ENCODE data around the gene HOXB2.
"Not testable (repeated sequence)": the region's sequence is repeated elsewhere in the genome, so short reads cannot be mapped to it uniquely, and the experiment has no call there.

Gene HOXB2

GRCh38 chr17:48541036-48541576, 3.8 kb downstream of the HOXB2 start:
- no peak for DNase-seq (ENCODE audit: low read depth in 2 of 2)

- no peak for DNase-seq (ENCODE audit: low read depth in 2 of 2)
These were observed 4.7 kb downstream of the HOXB2 start for GRCh38 chr17:48540213-48540612.

- DNase-seq (ENCODE audit: low read depth in 2 of 2), result no peak
These were observed 5.7 kb downstream of the HOXB2 start for GRCh38 chr17:48539177-48539576.

GRCh38 chr17:48537316-48537715, 7.6 kb downstream of the HOXB2 start:
- no peak for DNase-seq (ENCODE audit: low read depth in 2 of 2)

GRCh38 chr17:48535793-48536559, 8.9 kb downstream of the HOXB2 start:
- not testable (repeated sequence) for DNase-seq (ENCODE audit: low read depth in 2 of 2)

DNA sequence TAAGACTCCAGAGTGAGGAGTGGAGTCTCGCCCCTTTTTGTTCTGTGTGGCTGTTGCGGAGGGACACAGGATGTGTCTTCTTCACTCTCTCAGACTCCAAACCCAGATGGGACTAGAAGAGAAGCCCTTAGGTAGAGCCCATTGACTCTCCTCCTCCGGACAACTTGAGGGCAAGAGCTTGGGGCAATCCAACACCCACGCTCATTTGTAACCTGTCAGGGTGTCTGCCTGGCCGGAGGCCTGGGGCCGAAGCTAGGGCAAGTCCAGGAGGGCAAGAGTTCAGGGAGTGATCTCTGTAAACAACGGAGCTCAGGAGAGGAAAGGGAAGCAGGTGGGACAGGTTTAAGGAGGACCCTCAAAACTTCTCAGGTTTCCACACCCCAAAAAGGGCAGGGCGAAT, 12.6 kb downstream of the HOXB2 start:
- no peak for DNase-seq (ENCODE audit: low read depth in 2 of 2)

GRCh38 chr17:48530887-48531272, 14.0 kb downstream of the HOXB2 start, which contains the start of gene HOXB1:
Gene HOXB1 (minus strand): TSS chr17:48531011. CDS start chr17:48530904, 107 bp downstream.
- DNase-seq (ENCODE audit: low read depth in 2 of 2), result no peak

- no peak for DNase-seq (ENCODE audit: low read depth in 2 of 2)
These were observed 14.6 kb downstream of the HOXB2 start for GRCh38 chr17:48530208-48530886.

DNA sequence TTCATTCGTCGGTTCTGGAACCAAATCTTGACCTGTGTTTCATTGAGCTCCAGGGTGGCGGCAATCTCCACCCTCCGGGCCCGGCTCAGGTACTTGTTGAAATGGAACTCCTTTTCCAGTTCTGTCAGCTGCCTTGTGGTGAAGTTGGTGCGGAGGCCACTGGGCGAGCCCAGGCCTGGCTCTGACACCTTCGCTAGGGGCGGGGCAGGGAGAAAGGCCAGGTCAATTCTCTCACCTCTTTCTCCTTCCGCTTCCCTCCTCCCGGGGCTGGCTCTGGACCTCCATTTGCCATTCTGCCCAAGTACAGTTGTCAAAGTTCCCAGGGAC, 15.3 kb downstream of the HOXB2 start:
- no peak for DNase-seq (ENCODE audit: low read depth in 2 of 2)

DNA sequence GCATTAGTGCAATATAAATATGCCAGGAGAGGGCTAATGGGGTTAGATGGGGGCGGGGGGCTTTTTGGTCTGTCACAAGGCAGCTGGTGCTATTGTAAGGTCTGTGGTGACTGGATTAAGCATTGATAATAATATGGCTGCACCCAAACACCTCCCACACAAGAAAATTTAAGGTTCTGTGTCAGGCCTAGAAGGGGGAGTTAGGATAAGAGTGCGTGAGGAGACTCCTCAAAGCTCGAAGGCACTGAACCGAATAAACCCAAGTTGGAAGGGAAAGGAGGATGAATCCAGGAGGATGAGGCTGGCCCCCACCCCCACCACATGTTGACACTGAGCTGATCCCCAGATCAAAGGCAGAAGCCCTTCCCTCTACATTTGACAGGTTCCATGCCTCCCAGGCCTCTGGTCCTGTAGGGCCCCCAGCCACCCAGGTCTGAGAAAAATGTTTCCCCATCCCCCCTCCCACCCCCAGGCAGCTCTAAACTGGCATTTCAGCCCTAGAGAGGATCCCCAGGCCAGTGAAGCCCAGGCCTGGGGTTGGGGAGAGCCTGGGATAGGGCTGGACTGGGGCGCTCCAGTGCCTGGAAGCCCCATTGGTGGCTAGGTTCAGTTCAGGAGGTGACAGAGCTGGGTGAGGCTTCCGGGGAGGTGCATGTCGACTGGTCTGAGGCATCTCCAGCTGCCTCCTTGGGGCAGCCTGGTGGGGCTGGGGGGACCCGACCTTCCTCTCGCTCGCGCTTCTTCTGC, 15.8 kb downstream of the HOXB2 start:
- DNase-seq (ENCODE audit: low read depth in 2 of 2), result no peak

DNA sequence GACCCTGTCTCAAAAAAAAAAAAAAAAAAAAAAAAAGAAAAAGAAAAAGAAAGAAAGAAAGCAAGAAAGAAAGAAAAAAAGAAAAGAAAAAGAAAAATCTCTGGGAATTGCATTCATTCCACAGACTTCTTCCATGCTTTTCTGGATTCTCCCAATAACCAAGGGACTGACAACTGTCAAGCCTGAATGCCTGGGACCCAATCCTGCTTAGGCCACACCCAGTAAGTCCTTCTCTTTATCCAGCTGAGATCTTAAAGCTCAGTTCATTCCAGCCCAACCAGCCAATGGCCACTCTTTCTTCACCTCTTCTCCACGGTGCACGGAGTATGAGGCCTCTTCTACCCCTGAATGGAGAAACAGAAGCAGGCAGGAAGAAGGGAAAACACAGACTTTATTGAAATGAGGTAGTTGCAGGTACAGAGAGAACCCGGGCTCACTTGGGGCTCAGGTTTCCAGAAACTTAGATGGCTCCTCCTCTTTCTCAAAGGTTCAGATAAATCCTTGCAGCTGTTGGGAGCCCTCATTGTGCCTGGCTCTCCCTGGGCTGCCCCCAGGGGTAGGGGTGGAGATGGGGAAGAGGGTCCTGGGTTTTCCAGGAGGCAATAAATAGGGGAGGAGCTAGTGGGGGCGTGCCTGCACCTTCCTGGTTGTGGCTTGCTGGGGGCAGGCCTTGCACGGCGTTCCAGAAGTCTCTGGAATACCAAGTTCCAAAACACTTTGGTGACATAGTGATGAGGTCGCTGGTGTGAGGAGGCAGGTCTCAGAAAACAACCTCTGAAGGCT, 16.6 kb downstream of the HOXB2 start:
- DNase-seq (ENCODE audit: low read depth in 2 of 2), result no peak

DNA sequence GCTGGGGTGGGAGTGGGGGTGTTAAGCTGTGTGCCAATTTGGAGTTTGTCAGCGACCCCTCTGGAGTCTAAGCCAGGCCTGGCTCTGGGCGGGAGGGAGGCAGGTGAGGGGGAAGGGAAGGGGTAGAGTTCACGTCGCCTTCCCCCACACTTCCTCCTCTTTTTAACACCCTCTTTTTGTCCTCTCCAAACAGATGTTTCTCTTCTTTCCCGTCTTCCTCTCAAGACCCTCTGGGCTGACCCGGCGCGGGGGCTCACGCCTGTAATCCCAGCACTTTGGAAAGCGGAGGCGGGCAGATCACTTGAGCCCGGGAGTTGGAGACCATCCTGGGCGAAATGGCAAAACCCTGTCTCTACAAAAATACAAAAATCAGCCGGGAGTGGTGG, 17.4 kb downstream of the HOXB2 start:
- no peak for DNase-seq (ENCODE audit: low read depth in 2 of 2)

DNA sequence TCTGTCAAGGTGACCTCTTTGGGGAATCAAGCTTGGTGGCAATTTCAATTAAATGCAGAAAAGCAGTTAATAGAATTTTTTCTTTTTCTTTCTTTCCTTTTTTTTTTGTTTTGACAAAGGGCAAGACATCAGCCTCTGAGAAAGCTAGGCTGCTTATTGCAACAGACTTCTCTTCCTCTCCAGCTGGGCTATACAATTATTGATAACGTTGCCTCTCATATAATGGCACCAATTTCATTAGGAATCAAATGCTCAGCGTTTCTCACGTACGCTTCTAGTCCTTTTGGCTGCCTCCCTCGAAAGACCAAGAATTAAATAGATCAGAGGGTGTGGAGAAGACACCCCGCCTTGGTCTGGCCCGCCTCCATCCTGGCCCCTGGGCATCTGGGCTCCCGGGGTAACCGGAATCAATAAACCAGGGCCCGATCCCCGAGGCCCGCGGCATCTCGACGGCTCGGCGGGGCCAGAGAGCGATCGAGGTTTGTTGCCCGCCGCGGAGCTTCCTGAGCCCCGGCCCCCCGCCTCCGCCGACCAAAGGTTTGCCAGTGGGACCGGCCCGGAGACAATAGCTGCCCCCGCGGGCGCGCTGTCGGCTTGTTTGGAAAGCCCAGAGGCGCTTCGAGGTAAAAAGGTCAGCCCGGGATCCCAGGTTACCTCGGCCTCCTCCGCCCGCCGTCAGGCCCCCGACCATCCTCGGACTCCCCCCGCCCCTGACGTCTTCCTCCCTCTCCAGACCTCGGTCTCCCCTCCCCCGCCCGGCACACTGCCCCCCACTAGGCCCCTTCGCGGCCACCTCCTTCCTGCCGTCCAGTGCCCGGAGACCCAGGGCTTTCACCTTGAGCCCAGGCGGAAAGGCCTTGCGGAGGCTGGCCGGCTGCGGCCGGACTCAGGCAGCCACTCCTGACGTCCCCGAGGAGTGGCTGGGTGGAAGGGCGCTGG, 18.0 kb downstream of the HOXB2 start:
- DNase-seq (ENCODE audit: low read depth in 2 of 2), result no peak

DNA sequence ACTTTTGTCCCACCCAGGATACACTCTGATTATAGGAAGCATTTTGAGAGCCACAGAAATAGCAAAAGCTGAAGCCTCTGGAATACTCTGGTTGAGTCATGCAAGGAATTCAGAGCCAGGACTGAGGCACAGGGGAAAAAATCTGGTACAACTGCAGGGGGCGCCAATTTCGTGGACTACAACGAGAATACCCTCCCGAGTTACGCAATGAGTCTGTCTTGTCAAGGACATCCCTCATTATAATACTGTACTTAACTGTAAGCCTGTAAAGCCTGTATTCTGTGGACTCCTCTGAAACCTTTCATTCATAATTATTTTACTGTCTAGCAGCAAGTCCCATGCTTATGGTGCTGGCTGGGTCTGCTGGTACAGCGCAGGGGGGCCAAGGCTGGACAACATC, 21.9 kb downstream of the HOXB2 start:
- no peak for DNase-seq (ENCODE audit: low read depth in 2 of 2)

GRCh38 chr17:48522031-48522653, 22.8 kb downstream of the HOXB2 start:
- no peak for DNase-seq (ENCODE audit: low read depth in 2 of 2)

DNA sequence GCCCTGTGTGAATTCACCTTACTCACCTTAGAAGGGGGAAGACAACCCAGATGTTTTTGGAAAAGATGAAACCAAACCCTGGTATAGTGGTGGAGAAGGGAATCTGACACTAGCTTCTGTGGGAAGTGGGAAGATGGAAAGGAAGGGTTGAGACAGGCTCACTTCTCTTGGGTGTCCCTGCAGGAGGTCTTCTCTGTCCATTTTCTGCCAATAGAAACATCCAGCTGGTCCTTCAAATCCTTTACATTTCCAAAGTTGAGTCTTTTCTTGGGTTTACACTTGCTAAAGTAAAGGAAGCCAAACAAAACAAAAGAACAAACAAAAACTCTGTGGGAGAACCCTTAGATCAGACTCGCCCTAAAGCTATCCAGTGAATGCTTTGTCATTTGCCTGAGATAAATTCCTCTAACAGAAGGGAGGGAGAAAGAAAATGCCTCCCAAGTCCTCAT, 24.3 kb downstream of the HOXB2 start:
- no peak for DNase-seq (ENCODE audit: low read depth in 2 of 2)

- no peak for DNase-seq (ENCODE audit: low read depth in 2 of 2)
These were observed 25.5 kb downstream of the HOXB2 start for GRCh38 chr17:48519427-48519826.

DNA sequence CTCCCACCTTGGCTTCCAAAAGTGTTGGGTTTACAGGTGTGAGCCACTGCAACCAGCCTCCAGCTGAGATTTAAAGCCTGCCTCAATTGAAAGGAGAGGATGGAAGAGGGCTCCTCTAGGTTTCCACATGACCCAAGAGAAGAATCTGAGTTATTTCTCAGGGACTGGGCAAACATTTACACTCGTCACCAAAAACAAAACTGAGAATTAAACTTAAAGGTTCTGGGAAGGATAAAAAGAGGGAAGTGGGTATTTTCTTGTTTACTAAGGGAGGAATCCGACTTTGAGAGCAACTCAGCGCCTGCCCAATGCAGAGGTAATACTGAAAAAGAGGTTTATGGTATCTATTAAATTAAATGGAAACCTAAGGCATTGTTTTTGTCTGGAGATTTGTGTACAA, 27.4 kb downstream of the HOXB2 start:
- DNase-seq (ENCODE audit: low read depth in 2 of 2), result no peak

DNA sequence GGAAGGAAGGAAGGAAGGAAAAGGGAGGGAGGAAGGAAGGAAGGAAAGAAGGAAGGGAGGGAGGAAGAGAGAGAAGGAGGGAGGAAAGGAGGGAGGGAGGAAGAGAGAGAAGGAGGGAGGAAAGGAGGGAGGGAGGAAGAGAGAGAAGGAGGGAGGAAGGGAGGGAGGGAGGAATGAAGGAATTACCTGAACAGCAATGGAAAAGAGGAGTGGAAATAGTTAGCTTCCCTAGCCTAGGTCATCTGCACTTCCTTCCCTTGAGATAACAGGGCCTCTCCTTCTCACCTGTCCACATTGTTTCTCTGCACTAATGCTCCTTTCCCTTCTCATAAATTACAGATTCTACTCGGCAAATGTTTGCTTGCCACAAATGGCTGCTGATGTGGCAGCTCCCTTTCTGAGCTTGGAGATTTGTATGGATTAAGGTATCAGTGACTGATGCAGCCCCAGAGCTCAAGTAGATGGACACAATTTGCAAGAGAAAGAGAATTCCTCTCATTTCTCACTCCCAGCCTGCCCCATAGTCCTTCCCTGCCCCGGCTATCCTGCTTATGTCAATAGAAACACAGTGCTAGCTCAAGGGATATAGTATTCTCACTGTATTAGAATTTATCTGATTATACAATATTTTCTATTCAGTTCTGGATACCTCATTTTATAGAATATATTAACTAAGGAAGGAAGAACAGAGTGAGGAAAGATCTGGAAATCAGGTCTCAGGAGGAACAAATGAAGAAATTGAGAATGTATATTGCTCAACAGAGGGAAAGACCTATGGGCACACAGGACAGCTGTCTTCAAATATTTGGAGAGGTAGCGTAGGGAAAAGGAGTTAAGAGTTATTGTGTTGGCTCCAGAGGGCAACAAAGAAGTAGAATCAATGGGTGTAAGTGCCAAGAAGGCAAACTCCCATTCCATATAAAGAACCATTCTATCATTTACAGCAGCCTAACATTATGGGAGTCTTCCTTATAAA, 28.7 kb downstream of the HOXB2 start:
- no peak for DNase-seq (ENCODE audit: low read depth in 2 of 2)
